ENCODE data around the gene TMEM91.

Gene TMEM91

DNA sequence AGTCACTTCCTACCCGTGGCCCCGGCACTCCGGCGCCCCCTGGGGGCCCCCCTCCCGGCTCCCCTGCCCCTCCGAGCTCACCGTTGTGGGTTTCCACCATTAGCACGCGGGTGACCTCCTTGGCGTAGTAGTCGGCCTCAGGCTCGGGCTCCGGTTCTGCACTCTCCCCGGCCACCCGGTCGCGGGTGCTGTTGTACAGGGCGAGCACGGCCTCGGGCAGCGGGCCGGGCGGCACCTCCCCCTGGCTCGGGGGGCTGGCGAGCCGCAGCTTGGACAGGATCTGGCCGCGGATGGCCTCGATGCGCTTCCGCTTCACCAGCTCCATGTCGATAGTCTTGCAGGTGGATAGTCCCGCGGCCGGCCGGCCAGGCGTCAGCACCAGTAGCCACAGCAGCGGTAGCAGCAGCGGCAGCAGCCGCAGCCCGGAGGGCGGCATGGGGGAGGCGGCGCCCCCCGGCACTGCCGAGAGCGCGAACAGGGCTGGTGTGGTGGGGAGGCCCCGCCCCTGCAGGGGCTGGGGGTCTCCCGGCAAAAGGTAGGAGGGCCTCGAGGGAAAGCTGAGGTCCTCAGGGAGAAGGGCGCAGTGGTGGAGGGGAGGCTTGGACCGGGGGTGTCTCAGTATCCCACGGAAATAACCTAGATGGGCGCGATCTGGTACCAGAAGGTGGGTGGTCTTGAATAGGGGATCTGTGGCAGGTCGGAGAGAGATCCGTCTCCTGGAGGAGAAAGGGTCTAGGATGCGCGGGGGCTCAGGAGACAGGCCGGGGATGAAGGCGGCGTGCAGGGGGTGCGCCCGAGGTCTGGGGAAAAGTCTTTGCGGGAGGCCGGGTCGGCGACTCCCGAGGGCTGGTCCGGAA lies 23.5 kb upstream of the TMEM91 start:
- peak overlapping the region; percentile 93 for H3K4me3 ChIP-seq (replicated peaks; ENCODE audit: low read depth, low read length)
- peak; percentile 51 for DNase-seq (ENCODE audit: low read depth)
- TF ChIP-seq, protein P1, sequence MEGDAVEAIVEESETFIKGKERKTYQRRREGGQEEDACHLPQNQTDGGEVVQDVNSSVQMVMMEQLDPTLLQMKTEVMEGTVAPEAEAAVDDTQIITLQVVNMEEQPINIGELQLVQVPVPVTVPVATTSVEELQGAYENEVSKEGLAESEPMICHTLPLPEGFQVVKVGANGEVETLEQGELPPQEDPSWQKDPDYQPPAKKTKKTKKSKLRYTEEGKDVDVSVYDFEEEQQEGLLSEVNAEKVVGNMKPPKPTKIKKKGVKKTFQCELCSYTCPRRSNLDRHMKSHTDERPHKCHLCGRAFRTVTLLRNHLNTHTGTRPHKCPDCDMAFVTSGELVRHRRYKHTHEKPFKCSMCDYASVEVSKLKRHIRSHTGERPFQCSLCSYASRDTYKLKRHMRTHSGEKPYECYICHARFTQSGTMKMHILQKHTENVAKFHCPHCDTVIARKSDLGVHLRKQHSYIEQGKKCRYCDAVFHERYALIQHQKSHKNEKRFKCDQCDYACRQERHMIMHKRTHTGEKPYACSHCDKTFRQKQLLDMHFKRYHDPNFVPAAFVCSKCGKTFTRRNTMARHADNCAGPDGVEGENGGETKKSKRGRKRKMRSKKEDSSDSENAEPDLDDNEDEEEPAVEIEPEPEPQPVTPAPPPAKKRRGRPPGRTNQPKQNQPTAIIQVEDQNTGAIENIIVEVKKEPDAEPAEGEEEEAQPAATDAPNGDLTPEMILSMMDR (IDR thresholded peaks at IDR 0.05; ENCODE audit: low read length, missing control alignments), result peak; percentile 45

DNA sequence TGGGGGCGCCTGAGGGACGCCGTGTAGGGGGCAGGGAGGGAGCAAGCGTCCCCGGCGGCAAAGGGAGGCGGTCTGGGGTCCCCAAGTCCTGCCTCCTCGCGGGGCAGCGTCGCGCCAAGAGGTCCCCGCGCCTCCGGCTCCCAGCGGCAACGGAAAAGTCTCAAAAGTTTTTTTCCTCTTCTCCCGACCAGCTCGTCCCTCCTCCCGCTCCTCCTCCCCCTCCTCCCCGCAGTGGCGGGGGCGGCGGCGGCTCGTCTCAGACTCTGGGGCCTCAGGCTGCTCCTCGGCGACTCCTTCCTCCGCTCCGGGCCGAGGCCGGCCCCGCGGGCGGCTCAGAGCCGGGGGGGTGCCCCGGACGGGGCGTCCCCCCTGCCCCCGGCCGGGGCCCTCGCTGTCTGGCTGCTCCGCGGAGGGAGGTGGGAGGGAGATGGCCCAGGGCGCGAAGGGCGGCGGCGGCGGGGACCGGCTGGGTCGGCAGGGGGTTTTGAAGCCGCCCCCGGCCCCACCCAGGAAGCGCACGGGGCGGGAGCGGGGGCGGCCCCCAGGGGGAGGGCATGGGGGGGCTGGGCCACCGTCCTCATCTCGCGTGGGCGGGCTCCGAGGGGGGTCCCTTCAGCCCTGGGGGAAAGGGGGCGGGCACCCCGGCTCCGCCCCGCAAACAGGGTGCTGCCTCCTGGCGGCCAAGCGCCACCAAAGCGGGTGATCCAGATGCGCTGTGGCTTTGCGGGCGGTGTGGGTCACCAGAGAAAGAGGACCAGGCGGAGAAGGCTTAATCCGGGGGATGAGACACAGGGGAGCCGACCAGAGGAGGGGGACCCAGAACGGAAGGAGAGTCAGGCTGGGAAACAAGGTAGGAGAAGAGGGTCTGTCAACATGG lies 22.6 kb upstream of the TMEM91 start, which contains the start of gene TGFB1:
Gene TGFB1, minus strand, starts transcription at position 457 of the 877 bp plus-strand sequence. CDS start 878 bp downstream, outside the sequence.
- TF ChIP-seq, protein P1 (IDR thresholded peaks at IDR 0.05; ENCODE audit: low read length, missing control alignments), result peak; percentile 80
- H3K4me3 ChIP-seq (replicated peaks; ENCODE audit: low read depth, low read length), result peak within 1 kb of the TSS; percentile 93
- peak; percentile 93 for DNase-seq (ENCODE audit: low read depth)

DNA sequence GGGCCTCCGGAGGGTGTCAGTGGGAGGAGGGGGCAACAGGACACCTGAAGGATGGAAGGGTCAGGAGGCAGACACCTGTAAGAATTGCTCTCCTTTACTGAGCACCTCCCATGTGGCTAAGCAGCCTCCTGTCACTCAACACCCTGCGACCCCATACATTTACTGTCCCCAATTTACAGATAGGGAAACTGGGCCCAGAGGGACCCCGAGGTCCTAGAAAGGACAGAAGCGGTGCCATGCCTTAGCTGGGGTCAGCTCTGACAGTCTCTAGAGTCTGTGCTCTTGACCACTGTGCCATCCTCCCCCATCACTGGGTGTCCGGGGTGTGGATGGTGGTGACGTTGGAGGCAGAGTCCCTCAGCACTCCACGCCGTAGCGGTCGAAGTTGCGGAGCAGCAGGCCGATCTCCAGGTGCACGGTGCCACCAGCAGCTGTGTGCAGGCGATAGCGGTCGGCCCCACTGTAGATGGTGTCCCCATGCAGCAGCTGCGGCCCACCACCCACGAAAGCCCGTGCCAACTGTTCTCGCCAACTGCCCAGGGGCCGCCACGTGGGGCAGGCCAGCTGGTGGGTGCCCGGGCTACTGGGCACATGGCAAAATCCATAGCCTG lies 21.9 kb upstream of the TMEM91 start:
- TF ChIP-seq, protein P1 (IDR thresholded peaks at IDR 0.05; ENCODE audit: low read length, missing control alignments), result no peak
- no peak for DNase-seq (ENCODE audit: low read depth)
- H3K4me3 ChIP-seq (replicated peaks; ENCODE audit: low read depth, low read length), result peak overlapping the region; percentile 93

DNA sequence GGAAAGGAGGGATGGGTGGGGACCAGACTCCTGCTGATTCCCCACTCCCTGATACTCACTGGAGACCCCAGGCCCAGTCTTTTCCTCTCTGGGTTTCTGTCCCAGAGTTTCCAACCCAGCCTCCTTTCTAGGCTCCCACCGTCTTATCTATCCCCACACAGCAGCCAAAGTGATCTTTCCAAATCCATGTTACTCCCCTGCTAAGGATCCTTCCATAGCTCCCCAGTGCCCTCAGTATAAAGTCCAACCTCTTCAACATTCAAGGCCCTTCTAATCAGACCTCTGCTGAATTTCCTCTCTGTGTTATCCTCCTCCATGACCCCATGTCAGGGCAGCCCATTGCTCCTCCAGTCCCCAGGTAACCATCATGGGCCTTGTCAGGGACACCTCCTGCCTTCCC lies 21.3 kb upstream of the TMEM91 start:
- TF ChIP-seq, protein P1 (IDR thresholded peaks at IDR 0.05; ENCODE audit: low read length, missing control alignments), result no peak
- no peak for DNase-seq (ENCODE audit: low read depth)
- no peak overlapping the region for H3K4me3 ChIP-seq (replicated peaks; ENCODE audit: low read depth, low read length)

DNA sequence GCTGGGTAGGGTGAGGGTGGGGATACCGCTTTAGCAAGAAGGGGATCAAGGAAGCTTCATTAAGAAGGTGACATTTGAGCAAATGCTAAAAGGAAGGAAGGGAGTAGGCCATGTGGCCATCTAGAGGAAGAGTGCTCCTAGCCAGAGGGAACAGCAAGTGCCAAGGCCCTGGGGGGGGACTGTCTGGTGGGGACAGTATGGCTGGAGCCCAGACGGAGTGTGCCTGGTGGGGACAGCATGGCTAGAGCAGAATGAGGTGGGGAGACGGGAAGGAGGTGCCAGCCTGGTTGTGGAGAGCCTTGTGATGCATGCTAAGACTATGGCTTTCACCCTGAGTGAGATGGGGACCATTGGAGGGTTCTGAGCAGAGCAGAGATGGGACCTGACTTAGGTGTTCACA lies 20.5 kb upstream of the TMEM91 start:
- DNase-seq (ENCODE audit: low read depth), result no peak
- TF ChIP-seq, protein P1 (IDR thresholded peaks at IDR 0.05; ENCODE audit: low read length, missing control alignments), result no peak
- H3K4me3 ChIP-seq (replicated peaks; ENCODE audit: low read depth, low read length), result no peak overlapping the region

DNA sequence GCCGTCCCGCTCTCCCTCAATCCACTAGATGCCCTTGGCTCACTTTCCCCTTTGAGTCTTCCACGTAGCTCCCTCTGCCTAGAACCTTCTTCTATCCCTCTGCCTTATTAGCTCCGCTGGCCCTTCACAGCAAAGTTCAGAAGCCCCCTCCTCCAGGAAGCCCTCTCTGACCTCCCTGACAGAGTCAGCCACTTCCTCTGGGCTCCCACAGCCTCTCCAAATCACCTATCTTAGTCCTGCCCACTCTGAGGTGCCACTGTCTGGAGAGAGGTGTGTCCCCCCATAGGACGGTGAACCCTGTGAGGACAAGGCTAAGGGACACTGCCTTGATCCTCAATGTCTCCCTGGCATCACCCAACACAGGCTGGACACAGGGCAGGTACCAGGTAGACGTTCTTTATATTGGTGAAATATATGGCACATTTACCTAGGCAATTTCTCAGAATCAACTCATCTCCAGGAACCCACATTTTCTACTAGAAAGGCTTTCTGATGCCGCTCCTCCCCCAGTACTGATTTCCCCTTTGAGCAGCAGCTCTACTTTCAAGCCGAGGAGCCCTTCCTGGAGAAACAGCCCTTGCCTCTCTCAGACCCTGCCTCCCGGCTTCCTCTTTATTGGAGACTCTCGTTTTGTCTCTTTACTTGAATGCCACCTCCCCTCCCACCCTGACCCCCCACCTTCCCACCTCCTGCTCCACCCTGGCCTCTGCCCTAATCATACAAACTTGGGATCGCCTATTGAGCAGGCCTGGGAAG lies 19.2 kb upstream of the TMEM91 start:
- TF ChIP-seq, protein P1 (IDR thresholded peaks at IDR 0.05; ENCODE audit: low read length, missing control alignments), result no peak
- no peak overlapping the region for H3K4me3 ChIP-seq (replicated peaks; ENCODE audit: low read depth, low read length)
- no peak for DNase-seq (ENCODE audit: low read depth)

All from fibroblast of pulmonary artery (primary cell).